Stimulated activated effector memory CD8-positive, alpha-beta T cell treated with anti-CD3 and anti-CD28 coated beads, Interleukin-12 subunit alpha, Interleukin-12 subunit beta, amount 100 ng/mL, for 72 hours (primary cell): Measurements from ENCODE around the gene PDE6A.

ENCODE experiments used
- ATAC-seq: fragments of 150-1000 bp; cut with Tn5 transposase; 2 replicates; pipeline ENCODE4 v1.10.0; 2021
- DNase-seq, 2 donors: peaks; one replicate each; pipeline ENCODE4 v3.0.0; 2021 to 2022; ENCODE audit warnings: low spot score in 2 of 2
- H3K27ac Mint-ChIP-seq: one replicate; pipeline ENCODE4 v1.8.0; 2022; ENCODE audit warnings: mild to moderate bottlenecking, mixed read lengths
- H3K36me3 Mint-ChIP-seq: one replicate; pipeline ENCODE4 v1.8.0; 2022; ENCODE audit warnings: mild to moderate bottlenecking, mixed read lengths
- H3K4me1 Mint-ChIP-seq: one replicate; pipeline ENCODE4 v1.8.0; 2022; ENCODE audit warnings: mixed read lengths
- H3K4me3 Mint-ChIP-seq: one replicate; pipeline ENCODE4 v1.8.0; 2022; ENCODE audit warnings: mild to moderate bottlenecking, mixed read lengths
- H3K9me3 Mint-ChIP-seq: one replicate; pipeline ENCODE4 v1.8.0; 2022; ENCODE audit warnings: mixed read lengths

PDE6A gene

GRCh38 chr5:149940077-149940574 lies 4.5 kb downstream of the PDE6A start:
- Mint-ChIP-seq H3K27ac (no peak overlapping the region), H3K4me3 (no peak overlapping the region), H3K36me3 (no peaks in the 10 kb centered on the region), H3K9me3 (no peaks in the 10 kb centered on the region), H3K4me1 (peaks cover 5% of the 10 kb centered on the region)
- no peak for DNase-seq
- peak; percentile 67 for ATAC-seq

GRCh38 chr5:149939546-149939945 lies 5.0 kb downstream of the PDE6A start:
- ATAC-seq (no peak), DNase-seq (no peak)
- H3K9me3 Mint-ChIP-seq: no peaks in the 10 kb centered on the region
- H3K36me3 Mint-ChIP-seq: no peaks in the 10 kb centered on the region
- peaks cover 5% of the 10 kb centered on the region for H3K4me1 Mint-ChIP-seq
- H3K4me3 Mint-ChIP-seq: no peak overlapping the region
- no peak overlapping the region for H3K27ac Mint-ChIP-seq

DNA sequence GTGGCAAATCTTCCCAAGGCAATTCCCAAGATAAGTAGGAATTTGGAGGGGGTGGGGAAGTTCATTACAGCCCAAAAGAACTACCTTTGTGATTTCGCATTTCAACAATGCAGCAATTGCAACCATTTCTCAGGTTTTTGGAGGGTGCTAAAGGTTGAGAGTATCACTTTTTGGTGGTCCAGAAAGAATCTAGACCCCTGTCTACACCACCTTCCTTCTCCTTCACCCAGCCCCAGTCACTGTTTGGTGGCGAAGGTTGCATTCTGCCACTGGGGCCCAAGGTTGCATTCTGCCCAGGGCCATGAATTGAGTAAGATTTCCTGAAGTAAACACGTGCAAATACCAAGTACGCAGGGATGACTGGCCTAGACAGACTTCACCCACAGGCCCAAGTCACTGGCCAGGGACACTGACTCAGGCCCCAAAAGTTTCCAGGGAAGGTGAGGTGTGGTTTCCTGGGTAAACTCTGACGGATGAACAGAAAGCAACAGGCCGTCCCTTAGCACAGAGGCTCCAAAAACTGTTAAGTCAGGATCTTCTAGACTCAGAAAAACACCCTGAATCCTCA lies 5.7 kb downstream of the PDE6A start:
- Mint-ChIP-seq H3K4me1 (peaks cover 5% of the 10 kb centered on the region), H3K4me3 (no peak overlapping the region), H3K27ac (no peak overlapping the region), H3K9me3 (no peaks in the 10 kb centered on the region), H3K36me3 (no peaks in the 10 kb centered on the region)
- DNase-seq: no peak
- ATAC-seq: peak; percentile 66

- ATAC-seq (no peak), DNase-seq (no peak)
- H3K4me1 Mint-ChIP-seq: peaks cover 5% of the 10 kb centered on the region
- no peaks in the 10 kb centered on the region for H3K9me3 Mint-ChIP-seq
- no peak overlapping the region for H3K27ac Mint-ChIP-seq
- H3K4me3 Mint-ChIP-seq: no peak overlapping the region
- no peaks in the 10 kb centered on the region for H3K36me3 Mint-ChIP-seq
Observed at GRCh38 chr5:149938279-149938678, 6.3 kb downstream of the PDE6A start.

DNA sequence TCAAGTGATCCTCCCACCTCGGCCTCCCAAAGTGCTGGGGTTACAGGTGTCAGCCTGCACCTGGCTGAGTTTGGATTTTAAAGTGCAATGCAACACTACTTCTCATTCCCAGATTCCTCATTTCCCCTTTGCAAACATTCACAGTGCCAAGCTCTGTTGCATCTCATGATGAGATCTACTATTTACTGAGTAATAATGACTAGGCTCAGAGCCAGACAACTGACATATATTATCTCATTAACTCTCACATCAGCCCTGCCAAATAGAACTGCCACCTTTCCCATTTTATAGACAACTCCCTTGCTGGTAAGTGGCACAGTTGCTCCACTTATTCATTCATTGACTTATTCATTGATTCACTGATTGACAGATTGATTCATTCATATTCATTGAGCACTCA lies 7.0 kb downstream of the PDE6A start:
- no peak overlapping the region for H3K4me3 Mint-ChIP-seq
- no peak for DNase-seq
- no peak for ATAC-seq
- no peaks in the 10 kb centered on the region for H3K36me3 Mint-ChIP-seq
- no peaks in the 10 kb centered on the region for H3K9me3 Mint-ChIP-seq
- peaks cover 5% of the 10 kb centered on the region for H3K4me1 Mint-ChIP-seq
- no peak overlapping the region for H3K27ac Mint-ChIP-seq

- H3K36me3 Mint-ChIP-seq: no peaks in the 10 kb centered on the region
- H3K9me3 Mint-ChIP-seq: no peaks in the 10 kb centered on the region
- no peak for ATAC-seq
- H3K4me3 Mint-ChIP-seq: no peak overlapping the region
- H3K27ac Mint-ChIP-seq: no peak overlapping the region
- no peak for DNase-seq
- peaks cover 5% of the 10 kb centered on the region for H3K4me1 Mint-ChIP-seq
Observed at GRCh38 chr5:149936700-149937091, 7.9 kb downstream of the PDE6A start.

DNA sequence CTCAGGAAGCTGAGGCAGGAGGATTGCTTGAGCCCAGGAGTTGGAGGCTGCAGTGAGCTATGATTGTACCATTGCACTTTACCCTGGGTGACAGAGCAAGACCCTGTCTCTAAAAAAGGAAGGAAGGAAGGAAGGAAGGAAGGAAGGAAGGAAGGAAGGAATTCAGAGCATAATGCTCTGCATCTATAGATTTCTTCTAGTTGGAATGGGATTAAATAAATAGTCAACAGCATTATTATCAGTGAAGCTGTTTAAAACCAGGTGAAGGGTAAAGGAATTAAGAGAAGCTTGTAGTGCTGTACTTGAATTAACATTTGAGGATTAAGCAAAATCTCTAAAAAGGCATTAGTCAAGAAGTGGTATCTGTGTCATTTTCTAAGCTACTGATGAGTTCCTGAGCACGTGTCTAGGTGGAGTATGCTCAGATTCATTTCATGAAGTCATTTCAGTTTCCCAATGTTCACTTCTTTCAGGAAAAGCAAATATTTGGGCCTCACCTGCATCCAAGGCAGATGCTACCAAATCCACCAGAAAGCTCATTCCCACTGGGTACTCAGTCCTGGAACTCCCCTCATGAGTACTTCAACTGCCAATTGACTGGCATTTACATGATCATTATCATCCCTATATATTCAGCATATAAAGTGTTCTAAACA lies 8.4 kb downstream of the PDE6A start:
- H3K4me1 Mint-ChIP-seq: peaks cover 5% of the 10 kb centered on the region

DNA sequence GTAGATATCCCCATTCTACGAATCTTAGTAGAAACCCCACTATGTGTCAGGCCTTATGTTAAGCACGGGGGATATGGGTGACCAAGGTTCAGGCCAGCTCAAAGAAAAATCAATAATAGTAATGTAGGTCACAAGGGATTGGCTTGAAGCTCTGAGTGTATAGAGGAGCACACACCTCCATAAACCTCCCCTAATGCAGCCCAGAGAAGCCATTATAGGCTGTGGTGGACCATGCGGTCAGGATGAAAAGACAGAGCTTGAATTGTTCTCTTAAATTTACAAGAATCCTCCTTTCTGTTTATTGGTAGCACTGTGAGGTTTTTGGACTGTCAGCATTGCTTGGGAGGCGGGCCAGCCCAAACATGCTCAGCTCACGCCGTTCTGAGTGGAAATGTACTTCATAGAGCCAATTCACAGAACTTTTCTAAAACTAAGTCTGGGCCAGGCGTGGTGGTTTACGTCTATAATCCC lies 9.1 kb downstream of the PDE6A start:
- H3K27ac Mint-ChIP-seq: no peak overlapping the region
- no peak overlapping the region for H3K4me3 Mint-ChIP-seq
- no peaks in the 10 kb centered on the region for H3K9me3 Mint-ChIP-seq
- H3K36me3 Mint-ChIP-seq: no peaks in the 10 kb centered on the region
- ATAC-seq (no peak), DNase-seq (no peak)
- peaks cover 5% of the 10 kb centered on the region for H3K4me1 Mint-ChIP-seq

More for the DNA sequence above, 8.4 kb downstream of the PDE6A start:
- H3K4me3 Mint-ChIP-seq: no peak overlapping the region
- no peaks in the 10 kb centered on the region for H3K36me3 Mint-ChIP-seq
- no peaks in the 10 kb centered on the region for H3K9me3 Mint-ChIP-seq
- H3K27ac Mint-ChIP-seq: no peak overlapping the region
- ATAC-seq (no peak), DNase-seq (no peak)

DNA sequence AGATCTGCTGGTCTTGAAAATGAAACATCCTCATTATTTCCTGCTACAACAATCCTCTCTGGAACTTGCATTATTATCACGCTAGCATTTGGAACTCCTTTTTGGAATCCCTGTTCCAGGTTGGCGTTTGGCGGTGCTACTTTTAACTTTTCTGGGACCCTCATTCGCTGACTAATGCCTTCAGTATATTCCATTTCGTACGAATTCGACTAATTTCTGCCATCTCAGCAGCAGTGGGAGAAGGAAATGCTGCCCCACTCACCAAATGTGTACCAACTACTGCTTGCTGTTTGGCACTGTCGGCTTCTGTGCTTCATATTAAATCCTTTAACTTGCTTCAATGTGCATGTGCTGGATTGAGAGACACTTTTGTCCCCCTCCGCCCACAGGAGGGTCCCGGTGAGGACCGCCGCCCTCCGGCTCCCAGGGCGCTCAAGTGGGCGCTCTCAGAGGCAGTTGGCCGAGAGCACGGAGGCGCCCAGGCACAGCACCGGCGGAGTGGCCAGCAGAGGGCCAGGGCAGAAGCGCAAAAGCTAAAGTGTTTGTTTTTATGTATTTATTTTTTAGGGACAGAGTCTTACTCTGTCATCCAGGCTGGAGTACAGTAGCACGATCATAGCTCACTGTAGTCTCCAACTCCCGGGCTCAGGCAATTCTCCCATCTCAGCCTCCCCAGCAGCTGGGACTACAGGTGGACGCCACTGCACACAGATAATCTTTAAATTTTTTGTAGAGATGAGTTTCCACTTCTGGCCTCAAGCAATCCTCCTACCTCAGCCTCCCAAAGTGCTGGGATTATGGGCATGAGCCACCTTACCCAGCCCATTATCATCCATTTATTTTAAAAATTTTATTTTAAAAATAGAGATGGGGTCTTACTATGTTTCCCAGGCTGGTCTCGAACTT lies 11.9 kb downstream of the PDE6A start:
- DNase-seq (no peak), ATAC-seq (no peak)
- Mint-ChIP-seq H3K9me3 (no peaks in the 10 kb centered on the region), H3K4me1 (no peaks in the 10 kb centered on the region), H3K36me3 (no peaks in the 10 kb centered on the region), H3K27ac (no peak overlapping the region), H3K4me3 (no peak overlapping the region)

GRCh38 chr5:149931992-149932436 lies 12.6 kb downstream of the PDE6A start:
- no peaks in the 10 kb centered on the region for H3K9me3 Mint-ChIP-seq
- H3K4me3 Mint-ChIP-seq: no peak overlapping the region
- H3K4me1 Mint-ChIP-seq: no peaks in the 10 kb centered on the region
- H3K27ac Mint-ChIP-seq: no peak overlapping the region
- ATAC-seq (no peak), DNase-seq (no peak)
- no peaks in the 10 kb centered on the region for H3K36me3 Mint-ChIP-seq

- Mint-ChIP-seq H3K4me3 (no peak overlapping the region), H3K36me3 (no peaks in the 10 kb centered on the region), H3K4me1 (no peaks in the 10 kb centered on the region), H3K27ac (no peak overlapping the region), H3K9me3 (no peaks in the 10 kb centered on the region)
- ATAC-seq (no peak), DNase-seq (no peak)
Observed at GRCh38 chr5:149930749-149931574, 13.6 kb downstream of the PDE6A start.

- no peaks in the 10 kb centered on the region for H3K9me3 Mint-ChIP-seq
- no peaks in the 10 kb centered on the region for H3K4me1 Mint-ChIP-seq
- no peak overlapping the region for H3K27ac Mint-ChIP-seq
- ATAC-seq: no peak
- no peak overlapping the region for H3K4me3 Mint-ChIP-seq
- DNase-seq: no peak
- H3K36me3 Mint-ChIP-seq: no peaks in the 10 kb centered on the region
Observed at GRCh38 chr5:149930043-149930748, 14.4 kb downstream of the PDE6A start.

DNA sequence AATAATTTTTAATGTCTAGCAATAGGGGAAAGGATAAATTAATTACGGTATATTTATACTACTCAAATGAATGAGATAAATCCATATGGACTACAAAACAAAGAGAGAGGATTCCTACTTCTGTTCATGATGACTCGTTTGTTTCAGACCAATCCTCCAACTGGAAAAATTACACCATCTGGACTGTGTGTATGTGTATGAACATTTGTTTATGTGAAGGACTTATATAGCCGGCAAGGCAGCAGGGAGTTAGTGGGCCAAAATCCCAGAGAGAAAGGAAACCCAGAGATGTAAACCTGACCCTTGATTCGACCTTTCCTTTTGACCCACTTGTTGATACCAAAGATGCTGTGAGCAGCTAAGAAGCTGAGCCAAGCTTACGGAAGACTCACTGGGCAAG lies 20.1 kb downstream of the PDE6A start:
- no peaks in the 10 kb centered on the region for H3K9me3 Mint-ChIP-seq
- H3K36me3 Mint-ChIP-seq: peaks cover 6% of the 10 kb centered on the region
- no peak overlapping the region for H3K27ac Mint-ChIP-seq
- ATAC-seq (no peak), DNase-seq (no peak)
- H3K4me1 Mint-ChIP-seq: no peaks in the 10 kb centered on the region
- H3K4me3 Mint-ChIP-seq: no peak overlapping the region

GRCh38 chr5:149922950-149923349 lies 21.6 kb downstream of the PDE6A start:
- DNase-seq: no peak
- H3K4me1 Mint-ChIP-seq: no peaks in the 10 kb centered on the region
- no peak overlapping the region for H3K4me3 Mint-ChIP-seq
- no peak for ATAC-seq
- peaks cover 6% of the 10 kb centered on the region for H3K36me3 Mint-ChIP-seq
- no peaks in the 10 kb centered on the region for H3K9me3 Mint-ChIP-seq
- H3K27ac Mint-ChIP-seq: no peak overlapping the region
